GM18511 (cell line): ENCODE measurements around the gene TMEM271.

Experiments used
- ATAC-seq: cut with Tn5 transposase; IDR thresholded peaks from one replicate; pipeline ENCODE4 v1.9.1; 2021; ENCODE audit warnings: mild to moderate bottlenecking, moderate library complexity; ENCODE audit not compliant: unreplicated experiment

TMEM271 gene

GRCh38 chr4:581753-582361 is 5.8 kb upstream of the TMEM271 start:
- ATAC-seq, result no peak

GRCh38 chr4:581181-581580 is 5.1 kb upstream of the TMEM271 start:
- ATAC-seq, result no peak

GRCh38 chr4:579543-580175 is 3.6 kb upstream of the TMEM271 start:
- ATAC-seq, result no peak

- no peak for ATAC-seq
Observed at GRCh38 chr4:578451-579443, 2.7 kb upstream of the TMEM271 start.

- no peak for ATAC-seq
Observed at GRCh38 chr4:577499-578450, 1.7 kb upstream of the TMEM271 start.

- no peak for ATAC-seq
Observed at GRCh38 chr4:576991-577498, 950 bp upstream of the TMEM271 start.

GRCh38 chr4:575281-576141 is 584 bp downstream of the TMEM271 start:
- no peak for ATAC-seq

- no peak for ATAC-seq
Observed at GRCh38 chr4:574346-575161, 1.5 kb downstream of the TMEM271 start.

- no peak for ATAC-seq
Observed at GRCh38 chr4:573122-573892, 2.8 kb downstream of the TMEM271 start.

GRCh38 chr4:572594-572993 is 3.5 kb downstream of the TMEM271 start:
- no peak for ATAC-seq

- ATAC-seq, result no peak
Observed at GRCh38 chr4:571838-572572, 4.1 kb downstream of the TMEM271 start.

- ATAC-seq, result no peak
Observed at GRCh38 chr4:570754-571153, 5.3 kb downstream of the TMEM271 start.

- ATAC-seq, result no peak
Observed at GRCh38 chr4:569958-570667, 6.0 kb downstream of the TMEM271 start.

GRCh38 chr4:568962-569361 is 7.1 kb downstream of the TMEM271 start:
- no peak for ATAC-seq

GRCh38 chr4:568351-568652 is 7.8 kb downstream of the TMEM271 start:
- no peak for ATAC-seq

GRCh38 chr4:567457-568350 is 8.4 kb downstream of the TMEM271 start:
- no peak for ATAC-seq
